Activated CD4-positive, alpha-beta T cell treated with anti-CD3 and anti-CD28 coated beads for 36 hours (primary cell): ENCODE measurements around the gene OR2B2. TPM values are rescaled to one million over a fixed set of nuclear protein-coding genes. Genes with fewer than 3 reads are reported as not detected.
"Not testable (repeated sequence)": the region's sequence is repeated elsewhere in the genome, so short reads cannot be mapped to it uniquely, and the experiment has no call there.

ENCODE experiments used
- ATAC-seq: fragments of 200-7000 bp; cut with Tn5 transposase; one replicate; pipeline ENCODE4 v1.10.0; 2021; ENCODE audit warnings: mild to moderate bottlenecking, moderate library complexity
- CTCF ChIA-PET: fragments of 350-600 bp; sonication (Branson Sonifier 250); formaldehyde crosslinking; loops from one replicate; lab custom pipeline; 2021; ENCODE audit warnings: antibody characterized with exemption; lab: Charles Lee
- POLR2A ChIA-PET: fragments of 350-600 bp; sonication (Branson Sonifier 250); formaldehyde crosslinking; loops from one replicate; lab custom pipeline; 2021; ENCODE audit warnings: antibody characterized with exemption, inconsistent platforms; lab: Charles Lee
- DNase-seq: peaks from one replicate; pipeline ENCODE4 v3.0.0-alpha.2; 2020
- H3K27ac Mint-ChIP-seq: one replicate; pipeline ENCODE4 v1.8.0; 2021; ENCODE audit warnings: mixed read lengths
- H3K27me3 Mint-ChIP-seq: one replicate; pipeline ENCODE4 v1.8.0; 2021; ENCODE audit warnings: mixed read lengths
- H3K36me3 Mint-ChIP-seq: one replicate; pipeline ENCODE4 v1.8.0; 2021; ENCODE audit warnings: low read depth, mixed read lengths
- H3K4me1 Mint-ChIP-seq: one replicate; pipeline ENCODE4 v1.8.0; 2021; ENCODE audit warnings: mixed read lengths
- H3K4me3 Mint-ChIP-seq: one replicate; pipeline ENCODE4 v1.8.0; 2021; ENCODE audit warnings: mild to moderate bottlenecking, moderate library complexity, mixed read lengths
- H3K9me3 Mint-ChIP-seq: one replicate; pipeline ENCODE4 v1.8.0; 2021; ENCODE audit warnings: low read depth, mixed read lengths
- intact Hi-C, 2 experiments: fragments of 100-400 bp; cut with DNase I in 1 of 2; cut with micrococcal nuclease in 1 of 2; formaldehyde crosslinking; loops; one replicate each; pipeline versions ENCODE4 v1.14.2 to v1.15.1; 2022 to 2024; cut with DNase I, micrococcal nuclease
- total RNA-seq, 2 experiments: library from RNA; stranded (reverse); gene quantifications; one replicate each; pipeline ENCODE4 v1.2.3, GENCODE V29; 2021

Gene OR2B2
- total RNA-seq, 2 experiments from 2014 or later = not detected

DNA sequence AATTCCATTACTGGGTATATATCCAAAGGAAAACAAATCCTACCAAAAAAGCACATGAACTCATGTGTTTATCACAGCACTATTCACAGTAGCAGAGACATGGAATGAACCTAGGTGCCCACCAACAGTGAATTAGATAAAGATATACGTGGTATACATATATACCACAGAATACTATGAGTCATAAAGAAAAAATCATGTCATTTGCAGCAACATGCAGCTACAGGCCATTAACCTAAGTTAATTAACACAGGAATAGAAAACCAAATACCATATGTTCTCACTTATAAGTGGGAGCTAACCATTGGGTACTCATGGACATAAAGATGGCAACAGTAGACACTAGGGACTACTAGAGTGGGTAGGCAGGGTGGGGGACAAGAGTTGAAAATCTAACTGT, 4.2 kb downstream of the OR2B2 start:
- H3K9me3 Mint-ChIP-seq = no peaks in the 10 kb centered on the region
- ATAC-seq (no peak), DNase-seq (no peak)
- POLR2A ChIA-PET = no interaction called here
- peaks cover 8% of the 10 kb centered on the region for H3K27me3 Mint-ChIP-seq
- H3K4me3 Mint-ChIP-seq = no peak overlapping the region
- H3K27ac Mint-ChIP-seq = no peak overlapping the region
- H3K4me1 Mint-ChIP-seq = no peaks in the 10 kb centered on the region
- H3K36me3 Mint-ChIP-seq = no peaks in the 10 kb centered on the region
- CTCF ChIA-PET = interaction anchor here (0.8 to 0.9 kb wide), 2 partner anchors 10 to 221 kb away, joined by 3 read pairs; no protein-coding TSS in a partner anchor
- intact Hi-C loops = loop anchor here (10.0 kb wide), 3 partner anchors 177 to 747 kb away; partner anchors contain the start of gene ZNF165 (in 1 of the 2)

DNA sequence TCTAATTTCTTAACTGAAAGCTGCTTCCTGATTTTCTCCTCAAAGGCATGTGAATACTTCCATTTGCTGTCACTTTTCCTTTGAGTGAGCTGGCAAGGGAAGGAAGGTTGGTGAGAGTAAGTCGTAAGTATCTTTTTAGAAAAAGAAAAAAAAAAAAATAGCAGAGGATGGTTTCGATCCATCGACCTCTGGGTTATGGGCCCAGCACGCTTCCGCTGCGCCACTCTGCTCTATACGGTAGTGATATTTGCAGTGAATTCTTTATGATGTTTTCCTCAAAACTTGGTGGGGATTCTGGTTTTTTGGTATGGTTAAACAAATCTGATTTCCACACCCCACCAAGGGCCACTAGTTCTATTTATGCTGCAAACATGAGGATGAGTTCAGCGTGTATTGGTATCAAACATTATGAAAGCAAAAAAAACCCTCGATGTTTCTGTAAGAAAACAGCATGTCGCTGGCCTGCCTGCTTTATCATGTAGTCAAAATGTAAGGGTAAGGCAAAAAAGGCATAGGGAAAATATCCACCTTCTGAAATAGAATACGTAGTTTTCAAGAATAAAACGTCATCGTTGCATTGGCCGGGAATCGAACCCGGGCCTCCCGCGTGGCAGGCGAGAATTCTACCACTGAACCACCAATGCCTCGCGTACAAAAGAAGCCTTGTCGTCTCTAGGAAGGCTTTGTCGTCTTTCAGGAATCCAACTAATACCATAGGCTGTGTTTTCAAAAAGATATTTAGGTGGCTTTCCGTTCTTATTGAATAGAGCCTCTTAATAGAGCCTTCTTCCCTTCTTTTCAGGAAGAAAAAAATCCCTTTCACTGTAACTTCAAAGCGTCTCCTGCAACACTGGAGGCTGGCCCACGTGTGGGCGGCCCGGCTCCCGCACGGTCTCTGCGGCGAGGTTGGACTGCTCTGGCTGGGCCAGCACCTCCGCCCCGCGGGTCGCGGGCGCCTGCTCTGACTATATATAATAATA, 9.6 kb downstream of the OR2B2 start:
- CTCF ChIA-PET = interaction anchor here (0.9 to 1.0 kb wide), 2 partner anchors 13 to 66 kb away, joined by 3 read pairs; no protein-coding TSS in a partner anchor
- ATAC-seq (peak; percentile 81), DNase-seq (peak; percentile 91)
- peak overlapping the region; percentile 74 for H3K4me3 Mint-ChIP-seq
- intact Hi-C loops = loop anchor here (1.0 to 10.0 kb wide), 12 partner anchors 149 to 1042 kb away; partner anchors contain the start of gene ZNF165 (in 2 of the 2)
- H3K36me3 Mint-ChIP-seq = peaks cover 3% of the 10 kb centered on the region
- peak overlapping the region; percentile 89 for H3K27ac Mint-ChIP-seq
- peaks cover 4% of the 10 kb centered on the region for H3K27me3 Mint-ChIP-seq
- no peaks in the 10 kb centered on the region for H3K9me3 Mint-ChIP-seq
- H3K4me1 Mint-ChIP-seq = peaks cover 5% of the 10 kb centered on the region
- POLR2A ChIA-PET = interaction anchor here (0.6 to 1.2 kb wide), 6 partner anchors 9 to 433 kb away, joined by 3 to 6 read pairs (median 4); partner anchors contain the start of gene ZSCAN31

DNA sequence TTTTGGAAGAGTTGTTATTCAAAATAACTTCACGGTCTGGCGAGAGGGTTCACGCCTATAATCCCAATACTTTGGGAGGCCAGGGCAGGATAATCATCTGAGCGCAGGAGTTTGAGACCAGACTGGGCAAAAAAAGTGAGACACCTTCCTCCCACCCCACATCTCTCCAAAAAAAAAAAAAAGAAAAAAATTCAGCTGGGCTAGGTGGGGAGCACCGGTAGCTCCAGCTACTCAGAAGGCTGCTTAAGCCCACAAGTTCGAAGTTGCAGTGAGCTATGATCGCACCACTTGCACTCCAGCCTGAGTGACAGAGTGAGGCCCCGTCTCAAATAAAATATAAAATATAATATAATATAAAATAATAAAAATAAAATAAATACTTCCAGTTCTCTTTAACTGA, 10.4 kb downstream of the OR2B2 start:
- no peak for ATAC-seq
- Mint-ChIP-seq H3K4me1 (peaks cover 5% of the 10 kb centered on the region), H3K27me3 (peaks cover 4% of the 10 kb centered on the region), H3K4me3 (no peak overlapping the region), H3K27ac (no peak overlapping the region), H3K36me3 (peaks cover 3% of the 10 kb centered on the region), H3K9me3 (no peaks in the 10 kb centered on the region)
- DNase-seq = no peak
- CTCF ChIA-PET = interaction anchor here (0.5 to 1.0 kb wide), 4 partner anchors 12 to 725 kb away, joined by 3 read pairs; no protein-coding TSS in a partner anchor
- POLR2A ChIA-PET = interaction anchor here (0.6 to 1.2 kb wide), 6 partner anchors 8 to 434 kb away, joined by 3 to 6 read pairs (median 4); partner anchors contain the start of gene ZSCAN31
- intact Hi-C loops = loop anchor here (1.0 to 10.0 kb wide), 11 partner anchors 148 to 1043 kb away; partner anchors contain the start of gene ZNF165 (in 2 of the 2)

DNA sequence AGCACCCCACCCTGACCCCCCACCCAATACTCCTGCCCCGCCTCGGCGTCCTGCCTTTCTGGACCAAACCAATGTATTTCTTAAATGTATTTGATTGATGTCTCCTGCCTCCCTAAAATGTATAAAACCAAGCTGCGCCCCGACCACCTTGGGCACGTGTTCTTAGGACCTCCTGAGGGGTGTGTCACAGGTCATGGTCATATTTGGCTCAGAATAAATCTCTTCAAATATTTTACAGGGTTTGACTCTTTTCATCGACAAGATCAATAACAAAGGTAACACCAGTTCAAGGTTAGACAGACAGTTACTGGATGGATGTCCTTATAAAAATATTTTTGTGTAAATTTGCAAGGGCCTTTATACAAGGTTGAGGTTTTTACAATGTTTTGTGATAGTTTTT, 12.0 kb downstream of the OR2B2 start:
- H3K27me3 Mint-ChIP-seq, CTCF ChIA-PET, H3K36me3 Mint-ChIP-seq, H3K4me1 Mint-ChIP-seq, H3K4me3 Mint-ChIP-seq, DNase-seq, H3K27ac Mint-ChIP-seq, ATAC-seq, H3K9me3 Mint-ChIP-seq: not testable (repeated sequence)
- POLR2A ChIA-PET = interaction anchor here (0.6 kb wide), 1 partner anchor 38 kb away, joined by 3 read pairs; no protein-coding TSS in a partner anchor
- intact Hi-C loops = loop anchor here (5.0 to 10.0 kb wide), 5 partner anchors 185 to 755 kb away; partner anchors contain the start of gene ZNF165 (in 1 of the 2)

DNA sequence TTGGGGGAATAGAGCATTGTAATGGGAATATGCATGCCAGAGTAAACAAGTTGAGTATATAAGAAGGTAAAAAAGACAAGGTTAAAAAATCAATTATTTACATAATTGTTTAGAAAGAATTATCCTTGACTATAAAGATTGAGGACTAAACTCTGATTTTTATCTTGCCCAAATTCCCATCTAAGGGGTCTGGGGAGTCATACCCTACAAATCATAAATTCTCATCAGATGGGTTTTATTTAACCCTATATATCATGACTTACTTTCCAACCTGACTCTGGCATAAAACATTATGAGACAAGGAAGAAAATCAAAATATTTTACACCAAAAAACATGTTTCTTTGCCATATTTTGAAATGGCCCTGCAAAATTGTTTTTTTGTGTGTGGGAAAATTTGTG, 12.7 kb downstream of the OR2B2 start:
- no peak for ATAC-seq

DNA sequence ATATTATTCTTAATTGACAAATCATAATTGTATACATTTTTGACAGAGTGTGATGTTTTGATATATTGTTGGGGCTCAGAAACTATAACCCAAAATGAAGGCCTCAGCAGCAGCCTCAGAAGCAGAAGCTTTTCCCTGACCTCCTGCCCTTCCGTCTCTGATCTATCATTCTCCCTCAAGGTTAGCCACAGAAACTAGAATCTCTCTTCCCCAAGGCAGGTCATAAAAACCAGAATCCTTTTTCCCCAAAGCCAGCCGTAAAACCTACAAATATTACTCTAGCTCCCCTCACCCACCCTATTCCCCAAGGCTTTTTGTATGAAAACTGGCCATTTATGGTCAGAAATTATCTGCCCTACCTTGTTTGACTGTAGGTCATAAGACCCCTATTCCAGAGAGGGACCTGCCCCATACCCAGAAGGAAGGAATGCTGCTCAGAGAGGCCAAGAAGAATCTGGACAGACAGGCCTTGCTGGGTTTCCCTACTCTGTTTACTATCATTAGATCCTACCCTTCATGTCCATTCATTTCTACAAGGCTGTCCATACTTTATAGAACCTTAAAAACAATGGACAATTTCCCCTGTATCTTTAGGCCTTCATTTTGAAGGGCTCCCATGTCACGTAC, 14.5 kb downstream of the OR2B2 start:
- Mint-ChIP-seq H3K4me3 (no peak overlapping the region), H3K36me3 (peaks cover 4% of the 10 kb centered on the region)
- POLR2A ChIA-PET = interaction anchor here (5.9 kb wide), 1 partner anchor 86 kb away, joined by 202 read pairs; a partner anchor contains a TSS

More for the DNA sequence above, 12.7 kb downstream of the OR2B2 start:
- H3K27me3 Mint-ChIP-seq = no peaks in the 10 kb centered on the region
- H3K36me3 Mint-ChIP-seq = peaks cover 3% of the 10 kb centered on the region
- intact Hi-C loops = loop anchor here in 1 of 2 experiments (5.0 to 10.0 kb wide), 3 partner anchors 147 to 965 kb away; partner anchors contain the start of gene ZNF184
- H3K27ac Mint-ChIP-seq = no peak overlapping the region
- H3K4me1 Mint-ChIP-seq = peaks cover 6% of the 10 kb centered on the region
- no peak overlapping the region for H3K4me3 Mint-ChIP-seq
- DNase-seq = no peak
- CTCF ChIA-PET = interaction anchor here (1.1 kb wide), 1 partner anchor 127 kb away, joined by 3 read pairs; no protein-coding TSS in a partner anchor
- POLR2A ChIA-PET = no interaction called here
- no peaks in the 10 kb centered on the region for H3K9me3 Mint-ChIP-seq

DNA sequence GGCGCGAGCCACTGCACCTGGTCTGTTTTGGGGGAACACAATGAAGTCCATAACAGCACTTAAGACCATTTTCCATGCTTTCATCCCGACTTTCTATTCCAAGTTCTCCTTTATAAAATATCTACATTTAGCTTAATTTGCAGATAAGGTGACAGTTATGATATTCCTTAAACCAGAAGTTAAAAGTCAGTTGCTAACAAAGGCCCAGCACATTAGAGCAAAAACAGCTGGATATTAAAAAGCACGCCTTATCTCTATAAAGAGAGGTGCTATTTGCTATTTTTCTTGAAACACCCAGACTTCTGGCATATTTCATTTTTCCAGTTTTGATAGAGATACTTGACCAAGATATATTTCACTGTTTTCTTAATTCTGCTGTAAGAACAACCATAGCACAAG, 15.8 kb downstream of the OR2B2 start:
- Mint-ChIP-seq H3K27me3 (no peaks in the 10 kb centered on the region), H3K36me3 (peaks cover 3% of the 10 kb centered on the region), H3K4me1 (peaks cover 17% of the 10 kb centered on the region), H3K4me3 (no peak overlapping the region), H3K27ac (no peak overlapping the region), H3K9me3 (no peaks in the 10 kb centered on the region)
- ChIA-PET CTCF (interaction anchor here (0.6 to 6.2 kb wide), 16 partner anchors 25 to 942 kb away, joined by 3 to 60 read pairs (median 10); a partner anchor contains a TSS), POLR2A (interaction anchor here (0.6 to 10.2 kb wide), 8 partner anchors 27 to 1862 kb away, joined by 3 to 775 read pairs (median 36); a partner anchor contains a TSS)
- ATAC-seq = no peak
- intact Hi-C loops = loop anchor here in 1 of 2 experiments (5.0 to 10.0 kb wide), 3 partner anchors 144 to 968 kb away; partner anchors contain the start of gene ZNF184
- no peak for DNase-seq

More for the DNA sequence above, 14.5 kb downstream of the OR2B2 start:
- no peak overlapping the region for H3K27ac Mint-ChIP-seq
- DNase-seq (no peak), ATAC-seq (no peak)
- H3K27me3 Mint-ChIP-seq = no peaks in the 10 kb centered on the region
- peaks cover 8% of the 10 kb centered on the region for H3K4me1 Mint-ChIP-seq
- H3K9me3 Mint-ChIP-seq = no peaks in the 10 kb centered on the region
- intact Hi-C loops = loop anchor here in 1 of 2 experiments (5.0 to 10.0 kb wide), 3 partner anchors 145 to 967 kb away; partner anchors contain the start of gene ZNF184
- CTCF ChIA-PET = interaction anchor here (0.6 to 6.2 kb wide), 10 partner anchors 10 to 378 kb away, joined by 3 to 60 read pairs (median 14); a partner anchor contains a TSS

DNA sequence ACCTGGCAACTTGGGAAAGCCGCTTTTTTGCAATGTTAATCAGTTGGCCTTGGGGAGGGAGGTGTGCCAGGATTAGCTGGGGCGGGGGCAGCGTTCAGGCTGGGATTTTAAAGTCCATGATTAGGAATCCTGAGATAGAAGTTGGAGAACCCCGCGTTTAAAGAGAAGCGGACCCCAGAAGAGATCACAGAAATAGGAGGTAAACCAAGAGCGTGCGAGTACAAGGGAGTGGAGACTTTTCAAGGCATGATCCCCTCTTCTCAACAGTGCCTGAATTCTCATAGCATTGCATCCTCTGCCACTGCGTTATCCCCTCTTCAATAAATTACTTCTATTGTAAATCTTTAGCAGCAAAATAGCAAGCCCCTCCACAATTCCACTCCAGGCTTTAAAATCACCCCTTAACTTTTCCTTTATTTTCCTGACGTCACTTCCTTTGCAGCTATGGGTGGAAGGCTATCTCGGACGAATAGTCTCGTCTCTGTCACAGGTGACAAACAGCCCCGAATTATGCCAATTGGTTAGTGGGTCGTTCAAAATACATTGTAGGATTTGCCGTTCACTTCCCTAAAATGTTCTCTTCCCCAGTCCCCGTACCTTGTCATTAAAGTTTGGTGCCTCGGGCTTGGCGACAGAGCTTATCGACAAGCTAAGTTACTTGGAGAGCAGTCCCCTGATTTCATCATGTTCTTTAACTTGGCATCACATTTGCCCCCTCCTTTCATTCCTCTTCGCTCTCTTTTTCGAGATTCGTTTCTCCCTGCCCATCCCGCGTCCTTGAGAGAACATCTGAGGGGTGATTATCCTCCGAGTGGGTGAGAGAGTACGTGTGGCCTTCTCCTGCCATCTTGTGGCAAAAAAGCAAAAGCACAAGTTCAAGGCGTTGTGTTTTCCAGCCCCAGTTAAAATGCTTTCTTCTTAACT, 17.1 kb downstream of the OR2B2 start:
- H3K27me3 Mint-ChIP-seq = no peaks in the 10 kb centered on the region
- CTCF ChIA-PET = interaction anchor here (0.6 to 6.2 kb wide), 25 partner anchors 10 to 1029 kb away, joined by 3 to 60 read pairs (median 4); partner anchors contain the start of gene TRIM27
- POLR2A ChIA-PET = interaction anchor here (0.6 to 10.2 kb wide), 9 partner anchors 26 to 749 kb away, joined by 4 to 775 read pairs (median 66); a partner anchor contains a TSS
- ATAC-seq (peak; percentile 10), DNase-seq (peak; percentile 76)
- H3K4me3 Mint-ChIP-seq = no peak overlapping the region
- peaks cover 3% of the 10 kb centered on the region for H3K36me3 Mint-ChIP-seq
- intact Hi-C loops = loop anchor here (1.0 to 10.0 kb wide), 20 partner anchors 57 to 1853 kb away; partner anchors contain the start of gene ZNF184 (in 2 of the 2)
- no peaks in the 10 kb centered on the region for H3K9me3 Mint-ChIP-seq
- H3K27ac Mint-ChIP-seq = no peak overlapping the region
- H3K4me1 Mint-ChIP-seq = peaks cover 22% of the 10 kb centered on the region
